GM18505 (cell line): ENCODE results near the gene THAP7.
A peak's percentile ranks its signal among the peaks of the same experiment; 100 is the strongest.
"Not testable (repeated sequence)": the region's sequence is repeated elsewhere in the genome, so short reads cannot be mapped to it uniquely, and the experiment has no call there.

ENCODE experiments used
- ATAC-seq: cut with Tn5 transposase; IDR thresholded peaks from one replicate; pipeline ENCODE4 v1.9.1; 2021; ENCODE audit not compliant: unreplicated experiment
- POLR2A ChIP-seq: IDR thresholded peaks from 4 replicates; pipeline ENCODE4 v1.6.1; 2011; ENCODE audit warnings: borderline replicate concordance; ENCODE audit not compliant: insufficient read depth, insufficient read length; ENCODE audit errors: extremely low read depth

THAP7 gene

GRCh38 chr22:21013657-21014201, 11.8 kb upstream of the THAP7 start:
- no peak for TF ChIP-seq POLR2A
- no peak for ATAC-seq

DNA sequence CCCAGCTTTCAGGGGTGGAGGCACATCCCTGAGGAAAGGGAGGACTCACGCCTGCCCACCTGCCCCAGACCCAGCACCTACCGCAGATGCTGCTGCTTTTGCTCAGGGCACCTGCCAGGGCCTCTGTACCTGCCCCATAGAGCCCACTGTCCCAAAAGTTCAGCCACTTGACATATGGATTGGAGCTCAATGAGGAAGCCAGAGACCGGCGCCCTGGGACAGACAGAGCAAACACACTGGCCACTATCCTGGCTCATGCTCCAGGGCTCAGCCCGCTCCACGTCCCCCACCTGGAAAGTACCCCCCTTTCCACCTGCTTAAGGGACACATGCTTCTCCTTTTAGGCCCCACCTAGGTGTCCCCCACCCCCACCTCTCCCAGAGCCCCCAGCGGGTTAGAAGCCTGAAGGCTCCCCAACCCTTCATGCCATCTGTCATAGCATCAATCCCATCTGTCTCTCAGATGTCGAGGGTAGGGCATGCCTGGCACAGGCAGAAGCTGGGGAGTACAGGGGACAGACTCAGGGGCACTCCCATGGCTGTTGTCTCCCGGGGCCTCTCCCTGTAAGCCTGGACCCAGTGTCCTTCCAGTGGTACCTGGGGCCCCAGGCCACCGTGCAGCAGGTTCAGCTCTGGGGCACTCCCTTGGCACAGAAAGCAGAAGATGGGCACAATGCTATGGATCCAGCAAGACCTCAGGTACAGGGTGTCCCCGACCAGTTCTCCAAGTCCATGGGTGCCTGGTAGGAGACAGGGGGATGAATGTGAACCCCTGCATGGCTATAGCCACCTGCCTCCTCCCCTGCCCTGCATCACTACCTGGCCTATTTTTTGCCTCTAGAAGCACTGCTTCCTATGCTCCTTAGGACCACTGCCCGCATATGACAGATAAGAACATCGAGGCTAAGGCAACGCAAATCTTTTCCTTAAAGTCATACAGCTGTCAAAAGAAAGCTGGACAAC, 10.8 kb upstream of the THAP7 start:
- no peak for ATAC-seq
- no peak for TF ChIP-seq POLR2A

- no peak for TF ChIP-seq POLR2A
- ATAC-seq: no peak
Measured at GRCh38 chr22:21010426-21011113, 8.7 kb upstream of the THAP7 start.

GRCh38 chr22:21009638-21010425, 7.9 kb upstream of the THAP7 start:
- no peak for TF ChIP-seq POLR2A
- ATAC-seq: no peak

DNA sequence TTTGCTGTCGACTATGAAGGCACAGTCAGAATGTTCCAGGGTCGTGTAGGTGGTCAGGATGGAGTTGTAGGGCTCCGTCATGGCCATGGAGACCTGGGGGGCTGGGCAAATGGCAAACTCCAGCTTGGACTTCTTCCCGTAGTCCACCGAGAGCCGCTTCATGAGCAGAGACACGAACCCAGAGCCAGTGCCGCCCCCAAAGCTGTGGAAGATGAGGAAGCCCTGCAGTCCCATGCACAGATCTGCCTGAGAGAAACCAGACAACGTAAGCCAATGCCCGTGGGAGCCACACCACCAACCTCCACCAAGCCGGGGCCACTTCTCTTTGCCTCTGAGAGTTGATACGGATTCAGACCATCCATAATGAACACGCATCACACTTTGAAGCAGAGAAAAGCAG, 7.3 kb upstream of the THAP7 start:
- not testable (repeated sequence) for ATAC-seq

DNA sequence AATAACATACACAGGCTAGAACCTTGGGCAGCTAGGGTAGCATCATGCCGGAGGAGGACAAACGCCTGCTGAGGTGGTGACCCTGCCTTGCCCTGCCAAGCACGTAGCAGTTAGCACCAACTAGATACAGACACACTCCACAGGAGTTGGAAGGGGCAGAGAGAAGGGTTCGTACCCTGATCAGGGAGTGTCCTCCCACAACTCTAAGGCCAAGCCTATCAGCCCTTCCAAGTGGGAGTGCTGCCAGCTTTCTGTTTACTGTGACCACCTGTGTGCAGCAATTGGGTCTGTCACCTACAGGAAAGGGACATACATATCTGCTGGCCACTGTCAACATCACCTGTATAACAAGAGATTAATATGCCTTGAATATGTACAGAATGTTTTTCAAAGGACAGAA, 1.9 kb upstream of the THAP7 start:
- no peak for ATAC-seq
- TF ChIP-seq POLR2A: no peak

DNA sequence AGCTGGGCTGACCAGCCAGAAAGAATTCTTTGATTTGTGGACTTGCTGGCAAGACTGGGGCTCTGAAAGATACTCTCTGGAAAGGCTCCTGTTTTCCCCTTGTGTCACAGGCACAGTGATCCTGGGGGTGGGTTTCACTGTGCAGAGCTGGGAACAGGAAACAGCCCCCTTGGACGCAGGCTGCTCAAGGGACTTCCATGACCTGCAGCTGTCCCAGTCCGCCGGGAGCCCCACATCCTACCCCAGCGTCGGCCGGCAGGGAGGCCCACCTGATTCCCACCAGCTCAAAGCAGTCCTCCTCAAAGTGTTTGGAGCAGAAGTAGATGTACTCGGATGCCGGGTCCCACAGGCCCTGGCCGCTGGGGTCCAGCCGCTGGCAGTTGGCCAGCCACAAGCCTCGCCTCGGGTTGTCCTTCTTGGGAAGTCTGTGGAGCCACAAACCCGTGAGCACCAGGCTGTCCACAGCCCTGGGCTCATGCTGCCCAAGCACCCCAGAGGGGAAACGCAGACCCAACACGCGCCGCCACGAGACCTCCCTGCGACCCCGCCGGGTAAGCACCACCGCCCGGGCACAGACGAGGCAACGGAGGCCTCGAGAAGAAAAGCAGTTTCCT, 824 bp downstream of the THAP7 start:
- peak; percentile 15 for ATAC-seq
- no peak for TF ChIP-seq POLR2A

GRCh38 chr22:21000207-21000986, 1.5 kb downstream of the THAP7 start:
- no peak for TF ChIP-seq POLR2A
- no peak for ATAC-seq

DNA sequence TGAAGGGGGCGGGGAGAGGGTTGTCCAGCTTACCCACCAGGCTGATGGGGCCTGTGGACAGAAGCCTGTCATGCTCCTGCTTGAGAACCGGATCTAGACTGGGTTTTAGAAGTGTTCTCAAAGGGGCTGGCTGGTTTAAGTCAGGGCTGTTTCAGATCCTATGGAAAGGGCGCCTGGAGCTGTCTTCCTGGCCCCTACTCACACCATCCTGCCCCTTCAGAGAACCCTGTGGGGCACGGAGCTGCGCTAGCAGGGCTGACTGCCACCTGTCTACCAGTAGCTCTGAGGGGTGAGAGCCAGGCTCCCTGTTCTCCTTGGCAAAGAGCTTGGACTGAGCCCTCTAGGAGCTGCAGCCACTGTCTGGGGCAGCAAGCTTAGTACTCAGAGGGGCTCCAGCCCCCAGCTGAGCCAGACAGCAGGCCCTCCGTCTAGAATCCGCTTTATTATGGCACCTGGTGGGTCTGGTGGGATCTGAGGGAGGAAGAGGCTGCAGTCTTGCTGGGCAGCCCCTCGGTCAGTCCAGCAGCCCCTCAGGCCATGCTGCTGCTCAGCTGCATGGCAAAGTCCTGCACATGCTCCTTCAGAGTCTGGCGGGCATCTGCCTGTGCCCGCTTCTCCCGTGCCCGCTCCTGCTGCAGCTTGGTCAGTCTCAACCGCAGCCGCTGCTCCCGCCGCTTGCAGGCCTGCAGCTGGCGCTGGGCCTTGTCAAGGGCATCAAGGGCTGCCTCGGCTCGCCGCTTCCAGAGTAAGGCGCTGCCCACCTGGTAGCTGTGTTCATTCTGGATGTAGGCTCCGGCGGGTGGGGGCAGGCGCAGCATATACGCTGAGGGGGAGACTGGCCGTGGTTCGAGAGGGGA, 2.3 kb downstream of the THAP7 start:
- no peak for TF ChIP-seq POLR2A
- no peak for ATAC-seq

DNA sequence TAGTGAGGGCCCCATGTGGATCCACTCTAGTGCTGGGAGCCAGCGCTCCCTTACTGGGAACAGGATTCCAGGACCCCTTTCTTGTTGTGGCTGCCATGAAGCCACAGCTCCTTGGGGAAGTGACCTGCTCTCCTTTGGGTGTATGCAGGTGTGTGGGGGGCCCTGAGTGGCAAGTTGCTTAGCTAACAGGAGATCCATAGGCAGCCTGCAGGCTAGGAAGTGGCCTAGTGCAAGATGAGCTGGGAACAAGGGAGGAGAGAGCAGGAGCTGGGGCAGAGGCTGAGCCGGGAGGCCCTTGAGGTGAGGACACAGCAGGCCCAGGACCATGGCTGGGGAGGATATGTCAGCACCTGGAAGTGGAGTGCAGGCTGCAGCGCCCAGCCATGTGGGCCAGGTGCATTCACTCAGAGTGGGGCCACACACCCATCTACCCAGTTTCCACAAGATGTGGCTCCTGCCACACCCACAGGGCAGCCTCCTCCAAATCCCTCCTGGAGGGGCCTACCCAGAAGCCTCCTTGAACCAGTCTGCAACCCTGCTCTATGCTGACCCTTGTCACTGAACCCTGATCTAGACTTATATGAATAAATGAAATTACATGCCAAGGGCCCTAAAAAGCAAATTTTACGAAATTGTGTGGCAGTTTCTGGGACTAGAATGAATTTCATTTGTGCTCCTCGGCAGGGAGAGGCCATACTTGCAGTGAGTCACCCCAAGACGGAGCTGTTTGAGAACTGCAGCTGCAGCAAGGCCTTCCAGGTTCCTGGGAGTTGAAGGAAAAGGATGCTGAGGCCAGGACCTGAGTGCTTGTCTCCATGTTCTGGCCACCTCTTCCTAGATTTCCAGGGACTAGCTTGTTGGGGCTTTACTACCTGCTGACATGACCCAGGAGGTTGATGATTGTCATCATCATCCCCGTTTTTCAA, 3.2 kb downstream of the THAP7 start:
- no peak for TF ChIP-seq POLR2A
- no peak for ATAC-seq

DNA sequence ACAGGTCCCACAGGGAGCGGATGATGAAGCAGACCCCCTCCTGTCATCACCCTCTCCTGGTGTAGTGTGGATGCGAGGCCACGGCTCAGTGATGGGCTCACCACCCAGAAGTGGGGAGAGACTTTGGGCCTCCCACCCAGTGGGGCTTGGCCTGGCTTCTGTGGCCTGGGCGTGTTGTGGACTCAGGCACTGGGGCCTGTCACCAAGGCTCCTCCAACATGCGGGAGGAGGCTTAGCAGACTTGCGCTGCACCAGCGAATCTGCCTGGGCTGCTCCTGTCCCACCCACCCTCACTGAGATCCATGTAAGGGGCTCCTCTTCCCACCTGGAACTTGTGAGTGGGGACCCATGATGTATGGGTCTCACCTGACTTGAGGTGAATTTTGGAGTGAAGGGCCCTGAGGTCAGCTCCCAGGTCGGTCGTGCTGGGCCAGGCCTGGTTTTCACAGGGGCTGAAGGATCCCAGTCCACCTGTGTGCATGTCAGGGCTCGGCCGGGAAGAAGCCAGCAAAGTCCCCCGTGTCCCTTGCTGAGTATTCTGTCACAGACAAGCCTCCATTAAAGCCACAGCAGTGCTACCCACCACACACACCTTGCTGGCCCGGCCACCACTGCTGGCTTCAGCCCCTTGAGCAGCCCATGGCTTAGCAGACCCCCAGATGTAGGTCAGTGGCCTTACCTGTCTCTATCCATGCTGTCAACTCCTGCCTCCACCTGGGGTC, 4.2 kb downstream of the THAP7 start:
- peak; percentile 23 for TF ChIP-seq POLR2A
- no peak for ATAC-seq
